K562 (cell line): ENCODE data around the gene PLCD1. TPM values are rescaled to one million over a fixed set of nuclear protein-coding genes. Genes with fewer than 3 reads are reported as not detected.

Experiments
- ATAC-seq: fragments of 200-7000 bp; cut with Tn5 transposase; 3 replicates; pipeline ENCODE4 v1.9.1; 2020; ENCODE audit warnings: moderate library complexity
- BruUV-seq: library from RNA; stranded (reverse); fragments of 400-500 nt; replicated peaks from 2 replicates; lab custom pipeline; 2021; lab: Mats Ljungman, UMichigan
- CTCF ChIA-PET: fragments of 300-600 bp; formaldehyde crosslinking; extraction: SDS; loops from one replicate; lab custom pipeline; 2021; ENCODE audit warnings: low intra/inter-chr PET ratio; lab: Yijun Ruan, JAX
- POLR2A ChIA-PET: fragments of 300-600, 350-650 bp; sonication (Branson Sonifier 250); formaldehyde crosslinking; extraction: SDS; loops from one replicate; lab custom pipeline; 2021; ENCODE audit warnings: antibody characterized with exemption, inconsistent platforms; lab: Yijun Ruan, JAX
- DNase-seq, 4 experiments: peaks; one replicate each; pipeline versions ENCODE4 v3.0.0 to v3.0.0-alpha.2; 2011 to 2018; ENCODE audit warnings: low spot score in 3 of 4, mixed read lengths in 3 of 4; ENCODE audit errors: extremely low read depth in 1 of 4
- FAIRE-seq: peaks from 2 replicates; lab custom pipeline; 2011; peaks lifted over from hg19 to GRCh38; lab: Jason Lieb, UNC
- H2AFZ ChIP-seq: 2 replicates; pipeline ENCODE4 v1.6.0; 2011; ENCODE audit warnings: low read depth, low read length, control low read depth, inconsistent platforms
- H3K27ac ChIP-seq: fragments of 200-600 bp; 3 replicates; pipeline ENCODE4 v1.8.0; 2011; ENCODE audit warnings: low read depth, mild to moderate bottlenecking, control low read depth, inconsistent platforms, low read length, moderate library complexity, mixed read lengths; ENCODE audit errors: extremely low read depth
- H3K27me3 ChIP-seq, 2 experiments: fragments of 300-600 bp in 1 of 2; 2 replicates in 1 of 2; 3 replicates in 1 of 2; pipeline versions ENCODE4 v1.6.0 to v1.8.0; 2011; ENCODE audit warnings: inconsistent platforms in 2 of 2, low read length in 2 of 2, mild to moderate bottlenecking in 1 of 2, mixed read lengths in 1 of 2, moderate library complexity in 1 of 2; ENCODE audit not compliant: control insufficient read depth in 2 of 2, insufficient read depth in 2 of 2
- H3K36me3 ChIP-seq: fragments of 300-600 bp; 3 replicates; pipeline ENCODE4 v1.8.0; 2011; ENCODE audit warnings: mild to moderate bottlenecking, low read length, inconsistent platforms; ENCODE audit not compliant: control insufficient read depth, insufficient read depth
- H3K4me1 ChIP-seq, 2 experiments: fragments of 200-600 bp in 1 of 2; replicated peaks in 1 of 2; 2 replicates in 1 of 2; 3 replicates in 1 of 2; pipeline versions ENCODE4 v1.5.1 to v1.8.0; 2011; ENCODE audit warnings: inconsistent platforms in 2 of 2, low read length in 2 of 2, mild to moderate bottlenecking in 1 of 2, mixed read lengths in 1 of 2, moderate library complexity in 1 of 2; ENCODE audit not compliant: control insufficient read depth in 2 of 2, insufficient read depth in 2 of 2
- H3K4me2 ChIP-seq: 2 replicates; pipeline ENCODE4 v1.6.1; 2011; ENCODE audit warnings: low read length, control low read depth, inconsistent platforms, mixed read lengths; ENCODE audit not compliant: insufficient read depth
- H3K4me3 ChIP-seq: fragments of 200-600 bp; sonication (generic), shearing (Covaris generic); 2 replicates; pipeline ENCODE4 v1.5.1; 2016; ENCODE audit warnings: control low read depth, inconsistent platforms
- H3K79me2 ChIP-seq: fragments of 200-600 bp; 3 replicates; pipeline ENCODE4 v1.8.0; 2011; ENCODE audit warnings: low read length, inconsistent platforms; ENCODE audit not compliant: control insufficient read depth, insufficient read depth
- H3K9ac ChIP-seq, 2 experiments: 2 replicates each; pipeline versions ENCODE4 v1.6.0 to v1.6.1; 2011; ENCODE audit warnings: low read depth in 2 of 2, low read length in 2 of 2, control low read depth in 1 of 2, inconsistent platforms in 1 of 2, mild to moderate bottlenecking in 1 of 2, mixed read lengths in 1 of 2; ENCODE audit not compliant: insufficient read depth in 1 of 2
- H3K9me1 ChIP-seq: one replicate; pipeline ENCODE4 v1.6.0; 2011; ENCODE audit warnings: inconsistent platforms, mild to moderate bottlenecking, low read length, moderate library complexity; ENCODE audit not compliant: control insufficient read depth, insufficient read depth
- H3K9me3 ChIP-seq: replicated peaks from 2 replicates; pipeline ENCODE4 v1.5.1; 2011; ENCODE audit warnings: low read depth, low read length, inconsistent platforms; ENCODE audit not compliant: control insufficient read depth, insufficient read depth
- H4K20me1 ChIP-seq: replicated peaks from 2 replicates; pipeline ENCODE4 v1.6.1; 2011; ENCODE audit warnings: low read length, inconsistent platforms, mixed read lengths; ENCODE audit not compliant: control insufficient read depth, insufficient read depth
- ARNT ChIP-seq, 2 experiments: fragments of 450-650 bp; IDR thresholded peaks; 2 replicates each; pipeline ENCODE4 v1.6.1; 2016; ENCODE audit warnings: mild to moderate bottlenecking in 1 of 2
- ATF4 ChIP-seq: fragments of 450-650 bp; formaldehyde crosslinking; IDR thresholded peaks from 2 replicates; pipeline ENCODE4 v1.4.0; 2022; ENCODE audit warnings: mild to moderate bottlenecking, moderate library complexity
- BHLHE40 ChIP-seq: IDR thresholded peaks from 2 replicates; pipeline ENCODE4 v1.6.1; 2011; ENCODE audit warnings: low read length, improper control_type of control experiment
- COPS2 ChIP-seq: fragments of 450-650 bp; conservative IDR thresholded peaks from 2 replicates; pipeline ENCODE4 v1.6.1; 2016; ENCODE audit warnings: mild to moderate bottlenecking, moderate library complexity
- HSF4 ChIP-seq: fragments of 250-450 bp; sonication (Bioruptor Pico); IDR thresholded peaks from 2 replicates; pipeline ENCODE4 v2.1.2; 2022; ENCODE audit warnings: mild to moderate bottlenecking, moderate library complexity, borderline replicate concordance
- LARP7 ChIP-seq: fragments of 450-650 bp; IDR thresholded peaks from 2 replicates; pipeline ENCODE4 v1.6.1; 2016
- MAX ChIP-seq: sonication (generic); formaldehyde crosslinking; IDR thresholded peaks from 2 replicates; pipeline ENCODE4 v1.9.0; 2022; ENCODE audit warnings: mild to moderate bottlenecking, missing genetic modification reagents
- NBN ChIP-seq: fragments of 450-650 bp; IDR thresholded peaks from 2 replicates; pipeline ENCODE4 v1.6.1; 2016; ENCODE audit warnings: low read depth, mild to moderate bottlenecking
- NFATC3 ChIP-seq: fragments of 450-650 bp; IDR thresholded peaks from 2 replicates; pipeline ENCODE4 v1.6.1; 2017; ENCODE audit warnings: mild to moderate bottlenecking
- TFE3 ChIP-seq: fragments of 450-650 bp; formaldehyde crosslinking; IDR thresholded peaks from 2 replicates; pipeline ENCODE4 v1.4.0; 2020; ENCODE audit warnings: mild to moderate bottlenecking, mixed read lengths
- ZNF3 ChIP-seq: fragments of 250-450 bp; sonication (Bioruptor Pico); IDR thresholded peaks from 2 replicates; pipeline ENCODE4 v1.5.0; 2021; ENCODE audit warnings: mild to moderate bottlenecking, moderate library complexity
- ZNF707 ChIP-seq: fragments of 250-450 bp; sonication (Bioruptor Pico); conservative IDR thresholded peaks from 2 replicates; pipeline ENCODE4 v1.8.0; 2022; ENCODE audit warnings: inconsistent platforms, mild to moderate bottlenecking, moderate library complexity
- ZNF830 ChIP-seq: fragments of 250-450 bp; sonication (Bioruptor Pico); IDR thresholded peaks from 2 replicates; pipeline ENCODE4 v1.5.0; 2021; ENCODE audit warnings: mild to moderate bottlenecking
- WGBS: fragments of 100-300 bp; shearing (Covaris generic); methylation state at CpG from one replicate; pipeline ENCODE4 v1.1.6; 2016; ENCODE audit warnings: low coverage, mixed read lengths; ENCODE audit not compliant: insufficient coverage; ENCODE audit errors: missing lambda C conversion rate; 5-methylcytosine and 5-hydroxymethylcytosine counted together
- in situ Hi-C: fragments of 300-500 bp; cut with MboI; formaldehyde crosslinking; loops from 4 replicates; pipeline ENCODE4 v1.15.0; 2018; ENCODE audit warnings: inconsistent platforms, mixed read lengths
- intact Hi-C: fragments of 100-400 bp; cut with micrococcal nuclease; formaldehyde crosslinking; loops from 2 replicates; pipeline ENCODE4 v1.14.2; 2022
- polyA plus RNA-seq, 8 experiments: library from polyadenylated mRNA; depleted of rRNA in 4 of 8; stranded (reverse) in 5 of 8; unstranded in 3 of 8; fragments of >200 nt; fragmentation: Nextera tagmentation in 2 of 8; fragmentation: Illumina TruSeq in 1 of 8; extraction: Ambion mirVana in 2 of 8; extraction: Trizol in 1 of 8; gene quantifications; 2 replicates each; pipeline versions ENCODE4 v1.2.1 to v1.2.3, GENCODE V29; 2011 to 2014; ENCODE audit warnings: inconsistent platforms in 1 of 8, missing spikeins in 1 of 8
- total RNA-seq, 7 experiments: library from RNA; depleted of rRNA in 6 of 7; stranded (reverse); fragments of >200 nt in 6 of 7; fragmentation: Illumina TruSeq in 2 of 7; extraction: Trizol in 2 of 7; gene quantifications; 2 replicates each; pipeline versions ENCODE4 v1.2.1 to v1.2.3, GENCODE V29; 2011 to 2021; ENCODE audit warnings: low replicate concordance in 1 of 7

PLCD1 gene
- total and polyA plus RNA-seq, 9 of the 15 experiments (the other 6 are each of a cell fraction or from before 2014, with no cell fraction given) = 5.4 to 209 (median 116) TPM

GRCh38 chr3:37984051-37984450, 45.4 kb downstream of the PLCD1 start:
- WGBS = 50% methylated on average over 7 of the region's 7 CpGs
- CTCF ChIA-PET = no interaction called here

More at GRCh38 chr3:37984051-37984450, 45.4 kb downstream of the PLCD1 start:
- no TSS peak for BruUV-seq
- Histone ChIP-seq H3K27ac (no peak overlapping the region), H3K9ac (no peak overlapping the region), H3K27me3 (no peaks in the 10 kb centered on the region), H3K4me2 (no peak overlapping the region), H3K4me1 (peaks cover 37 to 45% of the 10 kb centered on the region in 2 experiments), H3K4me3 (no peak overlapping the region), H3K79me2 (no peaks in the 10 kb centered on the region), H2AFZ (peak overlapping the region; percentile 53; the same call in 1 of the 2 replicates), H4K20me1 (no peaks in the 10 kb centered on the region), H3K9me1 (no peaks in the 10 kb centered on the region), H3K36me3 (no peaks in the 10 kb centered on the region), H3K9me3 (no peaks in the 10 kb centered on the region)
- intact Hi-C loops = no loop called here
- in situ Hi-C loops = no loop called here
- TF ChIP-seq COPS2 (no peak), TFE3 (CRISPR knock-in tag) (no peak), ZNF3 (CRISPR knock-in tag) (no peak), BHLHE40 (no peak), LARP7 (no peak), NFATC3 (no peak), ZNF830 (no peak), ARNT (IDR thresholded peaks at IDR 0.05) (no peak), ZNF707 (CRISPR knock-in tag) (no peak), MAX (no peak), NBN (no peak), HSF4 (CRISPR knock-in tag) (no peak), ATF4 (CRISPR knock-in tag) (no peak)
- FAIRE-seq (no peak), ATAC-seq (no peak), DNase-seq (no peak)
- POLR2A ChIA-PET = interaction anchor here (1.0 to 1.4 kb wide), 3 partner anchors 10 to 517 kb away, joined by 3 to 5 read pairs (median 4); no protein-coding TSS in a partner anchor
